Cardiac muscle cell (in vitro differentiated cells and primary cell): ENCODE results near the gene ZNF785. TPM values are rescaled to one million over a fixed set of nuclear protein-coding genes. Genes with fewer than 3 reads are reported as not detected.
"Not testable (repeated sequence)": the region's sequence is repeated elsewhere in the genome, so short reads cannot be mapped to it uniquely, and the experiment has no call there.

Experiments used
- DNase-seq, 2 donors: peaks; one replicate each; pipeline versions ENCODE4 v3.0.0 to v3.0.0-alpha.2; 2010 to 2017; ENCODE audit warnings: low read depth in 1 of 2, low spot score in 1 of 2
- H3K27ac ChIP-seq: fragments of 200-600 bp; sonication (generic); 2 replicates; pipeline ENCODE4 v1.5.1; 2016
- H3K27me3 ChIP-seq: fragments of 200-600 bp; sonication (generic); 2 replicates; pipeline ENCODE4 v1.6.0; 2016; ENCODE audit warnings: control low read depth
- H3K36me3 ChIP-seq: fragments of 200-600 bp; sonication (generic); 2 replicates; pipeline ENCODE4 v1.5.1; 2016; ENCODE audit warnings: control low read depth
- H3K4me1 ChIP-seq: fragments of 200-600 bp; sonication (generic); 2 replicates; pipeline ENCODE4 v1.8.1; 2017; ENCODE audit warnings: low read depth, mild to moderate bottlenecking, mixed run types
- H3K4me3 ChIP-seq: fragments of 200-600 bp; sonication (generic); 2 replicates; pipeline ENCODE4 v1.5.1; 2016; ENCODE audit warnings: mild to moderate bottlenecking
- H3K9me3 ChIP-seq: fragments of 200-600 bp; sonication (generic); 2 replicates; pipeline ENCODE4 v1.5.1; 2017; ENCODE audit warnings: low read depth, mild to moderate bottlenecking, control low read depth
- CTCF ChIP-seq: IDR thresholded peaks from 2 replicates; pipeline ENCODE4 v1.5.1; 2012; ENCODE audit warnings: low read depth, mild to moderate bottlenecking, low read length
- polyA plus RNA-seq: library from polyadenylated mRNA; unstranded; fragments of >200 nt; fragmentation: Nextera tagmentation; extraction: Ambion mirVana; gene quantifications from 2 replicates; pipeline ENCODE4 v1.2.1, GENCODE V29; 2016
- total RNA-seq: library from RNA; depleted of rRNA; stranded (reverse); fragments of >200 nt; gene quantifications from 2 replicates; pipeline ENCODE4 v1.2.3, GENCODE V29; 2016

The ZNF785 gene
- total and polyA plus RNA-seq, 2 experiments from 2014 or later: 12.0 to 25.5 TPM

GRCh38 chr16:30600929-30601328 lies 15.4 kb upstream of the ZNF785 start:
- TF ChIP-seq CTCF: no peak
- H3K4me3 ChIP-seq: no peak overlapping the region

GRCh38 chr16:30600215-30600614 lies 14.7 kb upstream of the ZNF785 start:
- peaks cover 9% of the 10 kb centered on the region for H3K36me3 ChIP-seq
- H3K4me1 ChIP-seq: no peaks in the 10 kb centered on the region
- H3K27ac ChIP-seq: no peak overlapping the region
- TF ChIP-seq CTCF: no peak
- DNase-seq: no peak
- no peak overlapping the region for H3K4me3 ChIP-seq
- no peaks in the 10 kb centered on the region for H3K27me3 ChIP-seq
- H3K9me3 ChIP-seq: no peaks in the 10 kb centered on the region

More at GRCh38 chr16:30600929-30601328, 15.4 kb upstream of the ZNF785 start:
- H3K4me1 ChIP-seq: no peaks in the 10 kb centered on the region
- H3K27ac ChIP-seq: no peak overlapping the region
- no peaks in the 10 kb centered on the region for H3K9me3 ChIP-seq
- no peaks in the 10 kb centered on the region for H3K27me3 ChIP-seq
- no peak for DNase-seq
- H3K36me3 ChIP-seq: peaks cover 10% of the 10 kb centered on the region

- Histone ChIP-seq H3K27ac (no peak overlapping the region), H3K4me1 (no peaks in the 10 kb centered on the region), H3K27me3 (no peaks in the 10 kb centered on the region), H3K9me3 (no peaks in the 10 kb centered on the region), H3K4me3 (no peak overlapping the region), H3K36me3 (no peaks in the 10 kb centered on the region)
- DNase-seq: no peak
- TF ChIP-seq CTCF: no peak
These were observed 7.4 kb upstream of the ZNF785 start for GRCh38 chr16:30592871-30593270.

- not testable (repeated sequence) for DNase-seq, H3K9me3 ChIP-seq, H3K27me3 ChIP-seq, H3K27ac ChIP-seq, H3K4me3 ChIP-seq, H3K36me3 ChIP-seq, H3K4me1 ChIP-seq
These were observed 5.4 kb upstream of the ZNF785 start for GRCh38 chr16:30590869-30591268.

GRCh38 chr16:30589582-30589981 lies 4.1 kb upstream of the ZNF785 start:
- H3K36me3 ChIP-seq, H3K27me3 ChIP-seq, H3K4me1 ChIP-seq, H3K9me3 ChIP-seq, DNase-seq, H3K27ac ChIP-seq, H3K4me3 ChIP-seq: not testable (repeated sequence)

GRCh38 chr16:30588651-30589050 lies 3.2 kb upstream of the ZNF785 start:
- H3K36me3 ChIP-seq: peaks cover 4% of the 10 kb centered on the region
- no peaks in the 10 kb centered on the region for H3K9me3 ChIP-seq
- DNase-seq: no peak
- no peak overlapping the region for H3K27ac ChIP-seq
- no peaks in the 10 kb centered on the region for H3K4me1 ChIP-seq
- TF ChIP-seq CTCF: no peak
- no peak overlapping the region for H3K4me3 ChIP-seq
- no peaks in the 10 kb centered on the region for H3K27me3 ChIP-seq

- Histone ChIP-seq H3K27ac (peak overlapping the region; percentile 95), H3K9me3 (no peaks in the 10 kb centered on the region), H3K27me3 (no peaks in the 10 kb centered on the region), H3K4me3 (peak overlapping the region; percentile 82), H3K4me1 (no peaks in the 10 kb centered on the region), H3K36me3 (peaks cover 16% of the 10 kb centered on the region)
- no peak for TF ChIP-seq CTCF
- DNase-seq: no peak
These were observed 486 bp downstream of the ZNF785 start for GRCh38 chr16:30585022-30585399.
